Heart left ventricle (tissue), 13 donors: ENCODE results near the gene PRSS50.

Experiments used
- CTCF ChIP-seq, 12 donors: fragments of 200-600 bp; sonication (generic) in 4 of 12; IDR thresholded peaks; one replicate each; pipeline versions ENCODE4 v1.5.0 to v1.8.0; 2018 to 2022; ENCODE audit warnings: antibody characterized with exemption in 12 of 12, mild to moderate bottlenecking in 5 of 12
- POLR2A ChIP-seq, 2 donors: fragments of 450-650 bp; IDR thresholded peaks; one replicate each; pipeline ENCODE4 v1.6.1; 2017; ENCODE audit warnings: antibody characterized with exemption in 2 of 2, mild to moderate bottlenecking in 2 of 2, moderate library complexity in 2 of 2
- donor health status: ischemic (EF 13 %, LVEDD 7.1; RV severe dilation, severe dysfunction).
- donor health status: DM: no; HTN: yes; CAD: no.
- donor health status: DM: no; HTN: no; CAD: no.
- donor health status: ischemic (EF 25% LVEDD 6.9; RV normal size, moderate dysfunction).
- donor health status: ischemic (EF 25% LVEDD 5.7; RV mildly dilated, moderate dysfunction).
- donor health status: ischemic (EF 35%, LVEDD 5.7; RV mildly dilated, moderate dysfunction).
- donor health status: nonischemic (EF 11% LVEDD 7.7; RV severe dilation, severe dysfunction).
- donor health status: DM: yes; HTN: yes; CAD: no.
- donor health status: PGD.
- donor health status: ischemic (EF 29% LVEDD 5.4; RV normal size, mild dysfunction).
- donor health status: nonischemic (EF 23%, LVEDD 6.1; RV moderate dilation, normal function).

DNA sequence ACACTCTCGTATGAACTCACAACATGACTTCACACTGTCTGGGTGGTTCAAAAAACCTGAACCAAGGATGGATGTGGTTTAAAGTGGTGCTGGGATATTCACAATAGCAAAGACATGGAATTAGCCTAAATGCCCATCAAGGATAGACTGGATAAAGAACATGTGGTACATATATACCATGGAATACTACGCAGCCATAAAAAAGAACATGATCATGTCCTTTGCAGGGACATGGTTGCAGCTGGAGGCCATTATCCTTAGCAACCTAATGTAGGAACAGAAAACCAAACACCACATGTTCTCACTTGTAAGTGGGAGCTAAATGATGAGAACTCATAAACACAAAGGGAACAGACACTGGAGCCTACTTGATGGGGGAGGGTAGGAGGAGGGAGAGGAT, 3.3 kb upstream of the PRSS50 start:
- TF ChIP-seq CTCF (IDR thresholded peaks at IDR 0.05) = no peak
- TF ChIP-seq POLR2A (IDR thresholded peaks at IDR 0.05) = no peak
